ENCODE results near the gene TLL1.
A peak's percentile ranks its signal among the peaks of the same experiment; 100 is the strongest.

The TLL1 gene

DNA sequence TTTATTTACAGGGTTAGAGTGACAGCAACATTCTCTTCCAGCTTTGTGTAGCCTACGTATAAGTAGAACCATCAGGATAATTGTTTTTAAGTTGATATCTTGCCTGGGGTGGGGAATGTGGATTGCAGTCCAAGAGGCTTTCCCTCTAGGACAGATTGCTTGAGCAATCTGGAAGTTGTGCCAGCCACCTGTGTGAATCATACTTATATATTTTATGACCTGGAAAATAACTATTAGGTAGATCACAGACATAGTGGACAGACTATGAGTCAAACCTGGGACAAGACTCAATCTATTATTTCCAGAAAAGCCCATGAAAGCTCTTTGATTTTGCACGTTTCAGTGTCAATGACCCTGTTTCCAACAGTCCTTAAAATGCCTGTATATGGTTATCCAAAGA, 98.9 kb downstream of the TLL1 start:
- Histone ChIP-seq H3K4me1 (ENCODE audit: low read depth, poor library complexity, severe bottlenecking) (no peaks in the 10 kb centered on the region), H3K4me2 (no peak overlapping the region), H3K36me3 (ENCODE audit: insufficient read depth) (no peaks in the 10 kb centered on the region), H3K4me3 (IDR thresholded peaks at IDR 0.05; ENCODE audit: insufficient read depth, low read depth, low read length) (no peak overlapping the region), H3K79me2 (ENCODE audit: insufficient read depth, low read depth) (no peaks in the 10 kb centered on the region), H3K9ac (no peak overlapping the region), H4K20me1 (ENCODE audit: insufficient read depth) (no peaks in the 10 kb centered on the region), H2AFZ (ENCODE audit: low read depth) (no peak overlapping the region), H3K27ac (no peak overlapping the region), H3K27me3 (ENCODE audit: insufficient read depth, low read depth) (no peaks in the 10 kb centered on the region)
- TF ChIP-seq, protein P1, sequence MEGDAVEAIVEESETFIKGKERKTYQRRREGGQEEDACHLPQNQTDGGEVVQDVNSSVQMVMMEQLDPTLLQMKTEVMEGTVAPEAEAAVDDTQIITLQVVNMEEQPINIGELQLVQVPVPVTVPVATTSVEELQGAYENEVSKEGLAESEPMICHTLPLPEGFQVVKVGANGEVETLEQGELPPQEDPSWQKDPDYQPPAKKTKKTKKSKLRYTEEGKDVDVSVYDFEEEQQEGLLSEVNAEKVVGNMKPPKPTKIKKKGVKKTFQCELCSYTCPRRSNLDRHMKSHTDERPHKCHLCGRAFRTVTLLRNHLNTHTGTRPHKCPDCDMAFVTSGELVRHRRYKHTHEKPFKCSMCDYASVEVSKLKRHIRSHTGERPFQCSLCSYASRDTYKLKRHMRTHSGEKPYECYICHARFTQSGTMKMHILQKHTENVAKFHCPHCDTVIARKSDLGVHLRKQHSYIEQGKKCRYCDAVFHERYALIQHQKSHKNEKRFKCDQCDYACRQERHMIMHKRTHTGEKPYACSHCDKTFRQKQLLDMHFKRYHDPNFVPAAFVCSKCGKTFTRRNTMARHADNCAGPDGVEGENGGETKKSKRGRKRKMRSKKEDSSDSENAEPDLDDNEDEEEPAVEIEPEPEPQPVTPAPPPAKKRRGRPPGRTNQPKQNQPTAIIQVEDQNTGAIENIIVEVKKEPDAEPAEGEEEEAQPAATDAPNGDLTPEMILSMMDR (conservative IDR thresholded peaks at IDR 0.05; ENCODE audit: low read depth, low read length) = no peak

GRCh38 chr4:165972747-165973146, 99.7 kb downstream of the TLL1 start:
- Histone ChIP-seq H2AFZ (ENCODE audit: low read depth) (no peak overlapping the region), H3K27me3 (ENCODE audit: insufficient read depth, low read depth) (no peaks in the 10 kb centered on the region), H3K4me3 (IDR thresholded peaks at IDR 0.05; ENCODE audit: insufficient read depth, low read depth, low read length) (no peak overlapping the region), H3K27ac (no peak overlapping the region), H3K4me2 (no peak overlapping the region), H4K20me1 (ENCODE audit: insufficient read depth) (no peaks in the 10 kb centered on the region), H3K79me2 (ENCODE audit: insufficient read depth, low read depth) (no peaks in the 10 kb centered on the region), H3K36me3 (ENCODE audit: insufficient read depth) (no peaks in the 10 kb centered on the region), H3K4me1 (ENCODE audit: low read depth, poor library complexity, severe bottlenecking) (no peaks in the 10 kb centered on the region), H3K9ac (no peak overlapping the region)
- TF ChIP-seq, protein P1 (conservative IDR thresholded peaks at IDR 0.05; ENCODE audit: low read depth, low read length) = no peak

DNA sequence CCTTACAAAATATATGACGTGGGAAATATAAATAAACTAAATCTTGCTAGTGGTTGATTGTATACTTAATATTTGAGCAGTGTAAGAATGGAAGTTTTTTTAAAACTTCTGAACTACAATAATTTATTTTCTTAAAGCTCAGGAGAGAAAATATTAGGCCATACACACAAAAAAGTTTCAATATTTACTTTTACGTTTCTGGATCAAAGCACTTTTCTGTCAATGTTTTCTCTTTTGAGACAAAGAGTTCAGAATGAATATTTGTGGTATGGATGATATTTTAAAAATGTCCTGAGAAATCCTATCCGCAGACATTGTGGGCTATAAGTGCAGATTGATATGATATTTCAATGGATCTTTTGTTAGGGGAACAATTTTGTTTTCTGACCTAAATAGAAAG, 109.9 kb downstream of the TLL1 start:
- TF ChIP-seq, protein P1 (conservative IDR thresholded peaks at IDR 0.05; ENCODE audit: low read depth, low read length) = no peak
- Histone ChIP-seq H4K20me1 (ENCODE audit: insufficient read depth) (no peaks in the 10 kb centered on the region), H3K36me3 (ENCODE audit: insufficient read depth) (no peaks in the 10 kb centered on the region), H3K27me3 (ENCODE audit: insufficient read depth, low read depth) (no peaks in the 10 kb centered on the region), H3K4me2 (no peak overlapping the region), H2AFZ (ENCODE audit: low read depth) (no peak overlapping the region), H3K79me2 (ENCODE audit: insufficient read depth, low read depth) (no peaks in the 10 kb centered on the region), H3K4me1 (ENCODE audit: low read depth, poor library complexity, severe bottlenecking) (peaks cover 6% of the 10 kb centered on the region), H3K27ac (no peak overlapping the region), H3K9ac (no peak overlapping the region), H3K4me3 (IDR thresholded peaks at IDR 0.05; ENCODE audit: insufficient read depth, low read depth, low read length) (no peak overlapping the region)

DNA sequence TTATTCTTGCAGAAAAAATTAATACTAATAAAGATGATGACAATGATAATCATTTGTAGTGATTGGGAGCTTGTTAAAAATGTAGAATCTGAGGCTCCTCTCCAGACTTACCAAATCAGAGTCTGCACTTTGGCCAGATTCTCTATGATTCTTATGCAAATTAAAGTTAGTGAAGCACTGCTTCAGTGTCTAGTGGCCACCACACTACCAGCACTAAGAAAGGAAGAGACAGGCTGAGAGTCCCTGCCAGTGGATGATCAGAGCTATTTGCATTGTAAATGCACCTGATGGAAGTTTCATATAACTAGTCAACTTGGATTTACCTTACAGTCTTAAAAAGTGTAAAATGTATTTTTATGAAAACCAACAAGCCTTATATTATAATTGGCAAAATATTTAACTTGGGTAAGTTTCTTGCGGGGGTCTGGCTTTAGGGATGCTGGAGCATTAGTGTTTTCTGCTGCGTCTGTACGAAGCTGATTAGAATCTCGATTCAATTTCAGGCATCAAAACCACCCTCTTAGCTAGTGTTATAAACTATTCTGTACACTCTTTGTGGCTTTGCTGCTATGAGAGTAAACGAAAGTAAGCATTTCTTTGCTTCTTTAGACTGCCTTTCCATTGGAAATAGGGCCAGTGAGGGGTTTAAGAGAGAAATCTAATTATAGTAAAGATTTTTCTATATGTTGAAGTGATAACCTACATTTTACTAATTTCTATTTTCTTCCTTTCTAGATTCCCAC, 114.1 kb downstream of the TLL1 start:
- Histone ChIP-seq H3K79me2 (ENCODE audit: insufficient read depth, low read depth) (no peaks in the 10 kb centered on the region), H3K36me3 (ENCODE audit: insufficient read depth) (no peaks in the 10 kb centered on the region), H3K27ac (no peak overlapping the region), H3K4me3 (IDR thresholded peaks at IDR 0.05; ENCODE audit: insufficient read depth, low read depth, low read length) (no peak overlapping the region), H3K4me2 (peak overlapping the region; percentile 2), H4K20me1 (ENCODE audit: insufficient read depth) (no peaks in the 10 kb centered on the region), H3K4me1 (ENCODE audit: low read depth, poor library complexity, severe bottlenecking) (peaks cover 7% of the 10 kb centered on the region), H3K27me3 (ENCODE audit: insufficient read depth, low read depth) (no peaks in the 10 kb centered on the region), H2AFZ (ENCODE audit: low read depth) (no peak overlapping the region; the same call in 1 of the 2 replicates), H3K9ac (no peak overlapping the region)
- TF ChIP-seq, protein P1 (conservative IDR thresholded peaks at IDR 0.05; ENCODE audit: low read depth, low read length) = no peak

Measured in KMS-11 (cell line).